GM06990 (cell line): Measurements from ENCODE around the gene LRP1.

Experiments
- DNase-seq: peaks from one replicate; pipeline ENCODE4 v3.0.0-alpha.2; 2011; ENCODE audit not compliant: insufficient read length; ENCODE audit errors: extremely low read depth
- H3K27me3 ChIP-seq: replicated peaks from 2 replicates; pipeline ENCODE4 v1.6.0; 2011; ENCODE audit warnings: low read length; ENCODE audit not compliant: control insufficient read depth, insufficient read depth
- H3K36me3 ChIP-seq: 2 replicates; pipeline ENCODE4 v1.5.1; 2011; ENCODE audit warnings: low read length; ENCODE audit not compliant: control insufficient read depth, insufficient read depth
- H3K4me3 ChIP-seq: replicated peaks from 2 replicates; pipeline ENCODE4 v1.5.1; 2011; ENCODE audit warnings: low read depth, mild to moderate bottlenecking, control low read depth, low read length
- TF ChIP-seq, protein P1 (sequence below): IDR thresholded peaks from 2 replicates; pipeline ENCODE4 v1.5.1; 2011; ENCODE audit warnings: low read length, control low read depth, mild to moderate bottlenecking, inconsistent platforms; ENCODE audit not compliant: insufficient read depth, poor library complexity, severe bottlenecking

Gene LRP1

DNA sequence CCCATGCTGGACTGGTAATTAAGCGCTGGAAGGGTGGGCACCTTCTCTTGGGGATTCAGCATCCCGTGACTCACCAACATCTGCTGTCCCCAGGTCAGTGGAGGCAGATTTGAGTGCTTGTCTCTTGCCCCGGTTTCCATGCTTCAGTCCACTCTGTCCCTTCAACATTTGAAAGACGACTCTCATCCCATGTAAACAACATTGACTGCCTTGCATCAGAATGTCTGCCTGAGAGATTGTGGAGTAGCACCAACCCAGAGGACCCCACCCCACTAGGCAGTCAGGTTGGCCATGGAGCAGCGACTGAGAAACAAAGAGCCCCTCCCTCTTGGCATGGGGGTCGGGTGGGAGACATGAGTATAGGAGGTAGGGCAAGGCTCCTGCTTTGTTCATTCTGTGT is 127.6 kb downstream of the LRP1 start:
- peaks cover 19% of the 10 kb centered on the region for H3K36me3 ChIP-seq
- TF ChIP-seq, protein P1, sequence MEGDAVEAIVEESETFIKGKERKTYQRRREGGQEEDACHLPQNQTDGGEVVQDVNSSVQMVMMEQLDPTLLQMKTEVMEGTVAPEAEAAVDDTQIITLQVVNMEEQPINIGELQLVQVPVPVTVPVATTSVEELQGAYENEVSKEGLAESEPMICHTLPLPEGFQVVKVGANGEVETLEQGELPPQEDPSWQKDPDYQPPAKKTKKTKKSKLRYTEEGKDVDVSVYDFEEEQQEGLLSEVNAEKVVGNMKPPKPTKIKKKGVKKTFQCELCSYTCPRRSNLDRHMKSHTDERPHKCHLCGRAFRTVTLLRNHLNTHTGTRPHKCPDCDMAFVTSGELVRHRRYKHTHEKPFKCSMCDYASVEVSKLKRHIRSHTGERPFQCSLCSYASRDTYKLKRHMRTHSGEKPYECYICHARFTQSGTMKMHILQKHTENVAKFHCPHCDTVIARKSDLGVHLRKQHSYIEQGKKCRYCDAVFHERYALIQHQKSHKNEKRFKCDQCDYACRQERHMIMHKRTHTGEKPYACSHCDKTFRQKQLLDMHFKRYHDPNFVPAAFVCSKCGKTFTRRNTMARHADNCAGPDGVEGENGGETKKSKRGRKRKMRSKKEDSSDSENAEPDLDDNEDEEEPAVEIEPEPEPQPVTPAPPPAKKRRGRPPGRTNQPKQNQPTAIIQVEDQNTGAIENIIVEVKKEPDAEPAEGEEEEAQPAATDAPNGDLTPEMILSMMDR: no peak
- no peak for DNase-seq
- no peaks in the 10 kb centered on the region for H3K27me3 ChIP-seq
- no peak overlapping the region for H3K4me3 ChIP-seq

DNA sequence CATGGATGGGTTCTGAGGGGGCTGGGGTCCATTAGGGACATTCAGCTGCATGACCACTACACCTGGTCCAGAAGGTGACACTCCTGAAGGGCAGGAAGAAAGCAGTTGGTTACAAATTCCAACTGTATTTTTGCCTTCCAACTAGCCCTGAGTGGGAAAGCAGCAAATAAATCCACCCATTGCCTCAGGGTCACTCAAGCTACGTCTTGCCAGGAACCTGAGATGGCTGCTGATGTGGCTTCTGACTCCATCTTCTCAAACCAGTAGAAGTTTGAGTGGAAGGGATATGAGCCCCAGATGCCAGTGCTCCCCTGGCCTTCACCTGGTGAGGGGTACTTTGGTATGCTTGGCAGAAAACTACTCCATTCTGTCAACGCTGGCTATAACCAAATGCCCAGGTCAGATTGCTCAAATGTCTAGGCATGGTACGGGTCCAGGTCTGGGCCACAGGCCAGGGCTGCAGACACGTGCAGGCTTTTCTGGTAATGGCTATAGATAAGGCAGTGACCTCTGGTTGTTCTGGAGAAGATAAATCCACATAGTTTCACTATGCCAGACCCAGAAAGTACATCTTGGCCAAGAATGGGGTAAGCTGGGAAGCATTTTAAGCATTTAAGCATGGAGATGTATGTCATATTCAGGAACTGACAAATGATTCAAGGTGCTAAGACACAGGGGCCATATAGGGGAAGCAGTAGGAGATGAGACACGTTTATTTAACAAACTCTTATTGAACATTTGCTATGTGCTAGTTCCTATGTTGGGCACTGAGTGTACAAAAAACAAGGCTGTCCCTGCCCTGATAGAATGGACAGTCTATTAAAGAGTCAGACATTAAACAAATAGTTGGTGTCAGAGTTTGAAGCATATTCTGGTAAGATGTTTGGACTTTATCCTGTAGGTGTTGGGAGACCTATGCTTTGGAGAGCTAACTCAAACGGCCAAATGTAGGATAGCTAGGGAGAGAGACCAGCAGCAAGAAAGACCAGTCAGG is 131.0 kb downstream of the LRP1 start:
- Histone ChIP-seq H3K27me3 (no peaks in the 10 kb centered on the region), H3K4me3 (no peak overlapping the region), H3K36me3 (peaks cover 19% of the 10 kb centered on the region)
- no peak for DNase-seq
- TF ChIP-seq, protein P1: no peak

DNA sequence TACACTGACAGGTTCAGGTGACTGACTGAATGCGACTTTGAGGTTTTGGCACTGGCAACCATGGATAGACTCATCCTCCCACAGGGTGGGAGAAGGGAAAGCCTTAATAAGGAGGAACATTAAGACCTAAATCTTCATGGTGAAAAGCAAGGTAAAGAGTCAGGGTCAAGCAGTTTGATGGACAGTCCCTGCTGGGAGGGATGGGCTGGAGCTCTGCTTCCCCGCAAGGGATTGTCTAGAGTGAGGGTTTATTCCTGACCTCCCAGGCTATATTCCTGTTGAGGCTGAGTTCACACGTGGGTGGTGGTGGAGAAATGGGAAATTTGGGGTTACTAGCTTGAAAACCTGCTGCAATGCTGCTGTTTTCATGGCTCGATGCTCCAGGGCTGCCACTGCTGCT is 132.1 kb downstream of the LRP1 start:
- Histone ChIP-seq H3K36me3 (peaks cover 19% of the 10 kb centered on the region), H3K27me3 (no peaks in the 10 kb centered on the region), H3K4me3 (no peak overlapping the region)
- TF ChIP-seq, protein P1: no peak
- no peak for DNase-seq

DNA sequence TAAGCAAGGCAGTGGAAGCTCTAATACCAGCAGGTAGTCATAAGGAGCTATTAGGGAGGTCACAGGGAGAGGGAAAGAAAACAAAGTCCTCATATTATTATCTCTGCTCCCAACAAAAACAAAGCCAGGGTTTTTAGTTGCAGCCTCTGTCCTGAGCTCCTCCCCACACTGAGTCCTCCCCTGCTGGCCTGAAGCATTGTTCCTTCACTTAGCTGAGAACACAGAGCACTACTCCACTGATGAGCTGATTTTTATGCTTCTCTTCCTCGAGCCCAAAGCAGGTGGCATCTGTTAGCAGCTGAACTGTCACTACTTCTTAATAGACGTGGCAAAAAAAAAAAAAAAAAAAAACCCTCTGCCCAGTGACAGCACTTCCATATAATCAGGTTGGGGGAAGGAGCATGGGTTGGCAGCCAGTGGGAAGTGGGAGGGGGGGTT is 133.2 kb downstream of the LRP1 start:
- DNase-seq: no peak
- Histone ChIP-seq H3K4me3 (no peak overlapping the region), H3K36me3 (peaks cover 16% of the 10 kb centered on the region)

DNA sequence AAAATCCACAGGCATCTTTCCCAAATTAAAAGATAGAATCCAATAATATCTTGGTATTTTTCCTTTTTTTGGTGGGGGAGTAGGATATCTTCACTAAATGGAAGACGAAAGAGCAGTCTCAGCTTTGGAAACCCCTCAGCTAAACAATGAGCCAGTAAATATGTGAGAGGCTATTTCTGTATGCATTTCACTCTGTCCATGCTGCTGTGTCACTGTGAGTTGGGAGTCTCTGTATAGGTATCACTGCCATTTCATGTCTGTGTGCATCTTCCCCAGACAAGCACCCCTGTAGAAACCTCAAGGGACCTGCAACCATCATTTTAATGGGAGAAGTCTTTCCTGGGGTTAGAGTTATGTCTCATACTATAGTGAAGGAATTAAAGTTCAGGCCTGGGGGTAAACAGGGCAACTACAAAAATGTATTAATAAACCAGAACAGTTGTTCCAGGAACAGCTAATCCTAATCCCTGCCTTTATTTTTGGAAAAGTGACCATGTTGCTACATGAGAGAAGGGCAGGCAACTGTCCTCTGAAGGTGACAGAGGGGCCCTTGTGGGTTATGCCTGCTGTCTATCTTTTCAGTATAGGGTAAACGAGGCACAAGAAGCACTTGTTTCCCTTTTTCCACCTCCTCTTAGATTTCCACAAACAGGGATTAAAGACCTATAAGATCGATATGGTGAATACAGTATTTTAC is 134.0 kb downstream of the LRP1 start:
- no peak for DNase-seq
- H3K36me3 ChIP-seq: peaks cover 19% of the 10 kb centered on the region

More for the DNA sequence above, 133.2 kb downstream of the LRP1 start:
- H3K27me3 ChIP-seq: no peaks in the 10 kb centered on the region
- TF ChIP-seq, protein P1: no peak

More for the DNA sequence above, 134.0 kb downstream of the LRP1 start:
- TF ChIP-seq, protein P1: no peak
- H3K4me3 ChIP-seq: no peak overlapping the region
- no peaks in the 10 kb centered on the region for H3K27me3 ChIP-seq
